GM12878 (cell line): Measurements from ENCODE around the gene CCBE1. TPM values are rescaled to one million over a fixed set of nuclear protein-coding genes. Genes with fewer than 3 reads are reported as not detected.

Experiments used
- ATAC-seq: fragments of 200-7000 bp; cut with Tn5 transposase; 3 replicates; pipeline ENCODE4 v1.9.1; 2020; ENCODE audit warnings: mild to moderate bottlenecking, moderate library complexity
- BruUV-seq: library from RNA; stranded (reverse); fragments of 400-500 nt; replicated peaks from 2 replicates; lab custom pipeline; 2021; lab: Mats Ljungman, UMichigan
- CTCF ChIA-PET: fragments of 300-600 bp; sonication (Branson Sonifier 250); formaldehyde crosslinking; extraction: SDS; loops from one replicate; lab custom pipeline; 2021; ENCODE audit warnings: inconsistent platforms; lab: Yijun Ruan, JAX
- POLR2A ChIA-PET: fragments of 350-600 bp; formaldehyde crosslinking; extraction: SDS; loops from one replicate; lab custom pipeline; 2021; ENCODE audit warnings: inconsistent platforms; lab: Charles Lee
- RAD21 ChIA-PET: fragments of 300-600 bp; sonication (Branson Sonifier 250); formaldehyde crosslinking; loops from one replicate; lab custom pipeline; 2023; ENCODE audit warnings: antibody characterized with exemption; ENCODE audit not compliant: unreplicated experiment; lab: Charles Lee
- SMC1A ChIA-PET: fragments of 300-600 bp; sonication (Branson Sonifier 250); formaldehyde crosslinking; loops from one replicate; lab custom pipeline; 2023; ENCODE audit not compliant: unreplicated experiment, uncharacterized antibody; lab: Charles Lee
- DNase-seq: peaks from one replicate; pipeline ENCODE4 v3.0.0-alpha.2; 2011; ENCODE audit warnings: low read depth, low spot score
- FAIRE-seq: peaks from 3 replicates; lab custom pipeline; 2011; peaks lifted over from hg19 to GRCh38; lab: Jason Lieb, UNC
- H2AFZ ChIP-seq: 2 replicates; pipeline ENCODE4 v1.6.0; 2011; ENCODE audit warnings: low read depth, low read length, control low read depth; ENCODE audit not compliant: control insufficient read depth
- H3K27ac ChIP-seq: 2 replicates; pipeline ENCODE4 v1.5.1; 2011; ENCODE audit warnings: control low read depth; ENCODE audit not compliant: control insufficient read depth, insufficient read depth
- H3K27me3 ChIP-seq, 2 experiments: replicated peaks in 1 of 2; 2 replicates each; pipeline versions ENCODE4 v1.6.0 to v1.6.1; 2011; ENCODE audit warnings: low read length in 1 of 2; ENCODE audit not compliant: control insufficient read depth in 2 of 2, insufficient read depth in 2 of 2
- H3K36me3 ChIP-seq, 2 experiments: 2 replicates each; pipeline ENCODE4 v1.5.1; 2011; ENCODE audit warnings: low read length in 1 of 2; ENCODE audit not compliant: control insufficient read depth in 2 of 2, insufficient read depth in 2 of 2
- H3K4me1 ChIP-seq: 2 replicates; pipeline ENCODE4 v1.6.1; 2011; ENCODE audit warnings: mild to moderate bottlenecking, low read length, moderate library complexity, mixed read lengths; ENCODE audit not compliant: control insufficient read depth, insufficient read depth
- H3K4me2 ChIP-seq: 2 replicates; pipeline ENCODE4 v1.6.0; 2011; ENCODE audit warnings: control low read depth; ENCODE audit not compliant: control insufficient read depth, insufficient read depth
- H3K4me3 ChIP-seq: fragments of 200-600 bp; sonication (generic); 2 replicates; pipeline ENCODE4 v1.5.1; 2016
- H3K79me2 ChIP-seq: 2 replicates; pipeline ENCODE4 v1.6.0; 2011; ENCODE audit warnings: low read length; ENCODE audit not compliant: control insufficient read depth, insufficient read depth
- H3K9ac ChIP-seq: 2 replicates; pipeline ENCODE4 v1.8.0; 2011; ENCODE audit warnings: low read length, control low read depth, mixed read lengths; ENCODE audit not compliant: control insufficient read depth, insufficient read depth
- H3K9me3 ChIP-seq: replicated peaks from 3 replicates; pipeline ENCODE4 v1.5.1; 2011; ENCODE audit warnings: mild to moderate bottlenecking, low read length; ENCODE audit not compliant: control insufficient read depth, insufficient read depth
- H4K20me1 ChIP-seq: 2 replicates; pipeline ENCODE4 v1.6.0; 2011; ENCODE audit not compliant: control insufficient read depth, insufficient read depth
- ATF7 ChIP-seq: fragments of 450-650 bp; IDR thresholded peaks from 2 replicates; pipeline ENCODE4 v1.6.1; 2016; ENCODE audit warnings: low read depth, mild to moderate bottlenecking
- CHD1 ChIP-seq: IDR thresholded peaks from 2 replicates; pipeline ENCODE4 v1.6.1; 2012; ENCODE audit warnings: low read depth, low read length, improper control_type of control experiment
- EED ChIP-seq: sonication (generic); IDR thresholded peaks from 2 replicates; pipeline ENCODE4 v1.6.1; 2016; ENCODE audit warnings: antibody characterized with exemption, low read depth
- ESRRA ChIP-seq: IDR thresholded peaks from 2 replicates; pipeline ENCODE4 v1.6.1; 2012; ENCODE audit warnings: mild to moderate bottlenecking, low read length, improper control_type of control experiment
- FOS ChIP-seq: IDR thresholded peaks from 3 replicates; pipeline ENCODE4 v1.6.1; 2011; ENCODE audit warnings: borderline replicate concordance; ENCODE audit not compliant: insufficient read length; ENCODE audit errors: extremely low read depth
- IRF4 ChIP-seq: IDR thresholded peaks from 2 replicates; pipeline ENCODE4 v1.6.1; 2011; ENCODE audit warnings: low read depth, low read length
- NR2C2 ChIP-seq: IDR thresholded peaks from 2 replicates; pipeline ENCODE4 v1.6.1; 2011; ENCODE audit warnings: borderline replicate concordance, low read depth; ENCODE audit not compliant: control insufficient read depth, insufficient read length
- PAX5 ChIP-seq: IDR thresholded peaks from 2 replicates; pipeline ENCODE4 v1.6.1; 2011; ENCODE audit warnings: low read depth, low read length, borderline replicate concordance
- PAX8 ChIP-seq: fragments of 450-650 bp; IDR thresholded peaks from 2 replicates; pipeline ENCODE4 v1.6.1; 2017; ENCODE audit warnings: mild to moderate bottlenecking, moderate library complexity
- RAD21 ChIP-seq: IDR thresholded peaks from 2 replicates; pipeline ENCODE4 v1.6.1; 2011; ENCODE audit warnings: mild to moderate bottlenecking, low read depth, low read length, moderate library complexity; ENCODE audit not compliant: insufficient read depth
- RCOR1 ChIP-seq: conservative IDR thresholded peaks from 2 replicates; pipeline ENCODE4 v1.6.1; 2012; ENCODE audit warnings: low read depth, low read length, improper control_type of control experiment
- STAT1 ChIP-seq: fragments of 450-650 bp; conservative IDR thresholded peaks from 2 replicates; pipeline ENCODE4 v1.6.1; 2014; ENCODE audit warnings: antibody characterized with exemption, mild to moderate bottlenecking
- ZNF274 ChIP-seq: IDR thresholded peaks from one replicate; pipeline ENCODE4 v1.8.0; 2011; ENCODE audit not compliant: insufficient read length, insufficient read depth
- WGBS: methylation state at CpG from one replicate; pipeline ENCODE4 v1.1.6; 2016; ENCODE audit warnings: low lambda C conversion rate; ENCODE audit not compliant: insufficient replicate concordance, insufficient coverage; ENCODE audit errors: missing lambda C conversion rate; 5-methylcytosine and 5-hydroxymethylcytosine counted together
- in situ Hi-C: fragments of 300-500 bp; cut with MboI; formaldehyde crosslinking; loops from 9 replicates; pipeline ENCODE4 v1.14.3; 2018; ENCODE audit warnings: mixed read lengths
- intact Hi-C: fragments of 100-400 bp; cut with micrococcal nuclease; formaldehyde crosslinking; loops from one replicate; pipeline ENCODE4 v1.14.2; 2022; ENCODE audit not compliant: unreplicated experiment
- polyA plus RNA-seq, 11 experiments: library from polyadenylated mRNA; depleted of rRNA in 4 of 11; unstranded in 6 of 11; stranded (reverse) in 5 of 11; fragments of >200 nt; fragmentation: Nextera tagmentation in 4 of 11; fragmentation: Illumina TruSeq in 1 of 11; extraction: Ambion mirVana in 4 of 11; extraction: Trizol in 1 of 11; gene quantifications; 1 replicate in 1 of 11; 2 replicates in 10 of 11; pipeline versions ENCODE4 v1.2.1 to v1.2.3, GENCODE V29; 2011 to 2016; ENCODE audit warnings: inconsistent platforms in 2 of 11, missing spikeins in 2 of 11, low read depth in 1 of 11
- total RNA-seq, 4 experiments: library from RNA; depleted of rRNA in 3 of 4; stranded (reverse); fragments of >200 nt in 3 of 4; fragmentation: Illumina TruSeq in 1 of 4; extraction: Trizol in 1 of 4; gene quantifications; 2 replicates each; pipeline versions ENCODE4 v1.2.1 to v1.2.3, GENCODE V29; 2013 to 2021
- TF ChIP-seq, protein P1 (sequence below): IDR thresholded peaks from 2 replicates; pipeline ENCODE4 v1.6.1; 2012; ENCODE audit warnings: improper control_type of control experiment, low read depth, low read length; ENCODE audit not compliant: insufficient replicate concordance
- TF ChIP-seq, protein P2 (sequence below): fragments of 450-650 bp; formaldehyde crosslinking; IDR thresholded peaks from 2 replicates; pipeline ENCODE4 v1.5.0; 2022; ENCODE audit warnings: mild to moderate bottlenecking, missing genetic modification characterization

Gene CCBE1
- total and polyA plus RNA-seq, 10 of the 15 experiments (the other 5 are each of a cell fraction or from before 2014, with no cell fraction given) = 0.03 to 0.49 (median 0.04) TPM; not detected in 7

DNA sequence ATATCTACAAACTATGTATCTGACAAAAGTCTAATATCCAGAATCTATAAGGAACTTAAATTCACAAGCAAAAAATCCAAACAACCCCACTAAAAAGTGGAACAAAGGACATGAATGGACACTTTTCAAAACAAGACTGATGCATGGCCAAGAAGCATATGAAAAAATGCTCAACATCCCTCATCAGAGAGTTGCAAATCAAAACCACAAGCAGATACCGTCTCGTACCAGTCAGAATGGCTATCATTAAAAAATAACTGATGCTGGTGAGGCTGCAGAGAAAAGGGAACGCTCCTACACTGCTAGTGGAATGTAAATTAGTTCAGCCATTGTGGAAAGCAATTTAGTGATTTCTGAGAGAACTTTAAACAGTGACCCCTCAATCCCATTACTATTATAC is 56.5 kb downstream of the CCBE1 start:
- H3K27ac ChIP-seq = no peak overlapping the region
- RAD21 ChIA-PET = no interaction called here
- CTCF ChIA-PET = interaction anchor here (1.3 kb wide), 1 partner anchor 9 kb away, joined by 3 read pairs; no protein-coding TSS in a partner anchor
- no peak overlapping the region for H2AFZ ChIP-seq
- no peaks in the 10 kb centered on the region for H3K9me3 ChIP-seq
- 10% methylated on average over 3 of the region's 3 CpGs for WGBS
- in situ Hi-C loops = no loop called here
- intact Hi-C loops = no loop called here
- ATAC-seq (no peak), DNase-seq (no peak), FAIRE-seq (no peak)
- SMC1A ChIA-PET = no interaction called here
- no peaks in the 10 kb centered on the region for H3K4me1 ChIP-seq
- no peaks in the 10 kb centered on the region for H4K20me1 ChIP-seq
- H3K27me3 ChIP-seq = no peaks in the 10 kb centered on the region; a peak in 1 of 4 replicates
- H3K9ac ChIP-seq = no peak overlapping the region
- POLR2A ChIA-PET = no interaction called here
- no peak overlapping the region for H3K4me3 ChIP-seq
- no peaks in the 10 kb centered on the region for H3K79me2 ChIP-seq
- H3K4me2 ChIP-seq = no peak overlapping the region
- H3K36me3 ChIP-seq = no peaks in the 10 kb centered on the region
- no TSS peak for BruUV-seq
- no peak for TF ChIP-seq PAX5
- TF ChIP-seq, protein P1, sequence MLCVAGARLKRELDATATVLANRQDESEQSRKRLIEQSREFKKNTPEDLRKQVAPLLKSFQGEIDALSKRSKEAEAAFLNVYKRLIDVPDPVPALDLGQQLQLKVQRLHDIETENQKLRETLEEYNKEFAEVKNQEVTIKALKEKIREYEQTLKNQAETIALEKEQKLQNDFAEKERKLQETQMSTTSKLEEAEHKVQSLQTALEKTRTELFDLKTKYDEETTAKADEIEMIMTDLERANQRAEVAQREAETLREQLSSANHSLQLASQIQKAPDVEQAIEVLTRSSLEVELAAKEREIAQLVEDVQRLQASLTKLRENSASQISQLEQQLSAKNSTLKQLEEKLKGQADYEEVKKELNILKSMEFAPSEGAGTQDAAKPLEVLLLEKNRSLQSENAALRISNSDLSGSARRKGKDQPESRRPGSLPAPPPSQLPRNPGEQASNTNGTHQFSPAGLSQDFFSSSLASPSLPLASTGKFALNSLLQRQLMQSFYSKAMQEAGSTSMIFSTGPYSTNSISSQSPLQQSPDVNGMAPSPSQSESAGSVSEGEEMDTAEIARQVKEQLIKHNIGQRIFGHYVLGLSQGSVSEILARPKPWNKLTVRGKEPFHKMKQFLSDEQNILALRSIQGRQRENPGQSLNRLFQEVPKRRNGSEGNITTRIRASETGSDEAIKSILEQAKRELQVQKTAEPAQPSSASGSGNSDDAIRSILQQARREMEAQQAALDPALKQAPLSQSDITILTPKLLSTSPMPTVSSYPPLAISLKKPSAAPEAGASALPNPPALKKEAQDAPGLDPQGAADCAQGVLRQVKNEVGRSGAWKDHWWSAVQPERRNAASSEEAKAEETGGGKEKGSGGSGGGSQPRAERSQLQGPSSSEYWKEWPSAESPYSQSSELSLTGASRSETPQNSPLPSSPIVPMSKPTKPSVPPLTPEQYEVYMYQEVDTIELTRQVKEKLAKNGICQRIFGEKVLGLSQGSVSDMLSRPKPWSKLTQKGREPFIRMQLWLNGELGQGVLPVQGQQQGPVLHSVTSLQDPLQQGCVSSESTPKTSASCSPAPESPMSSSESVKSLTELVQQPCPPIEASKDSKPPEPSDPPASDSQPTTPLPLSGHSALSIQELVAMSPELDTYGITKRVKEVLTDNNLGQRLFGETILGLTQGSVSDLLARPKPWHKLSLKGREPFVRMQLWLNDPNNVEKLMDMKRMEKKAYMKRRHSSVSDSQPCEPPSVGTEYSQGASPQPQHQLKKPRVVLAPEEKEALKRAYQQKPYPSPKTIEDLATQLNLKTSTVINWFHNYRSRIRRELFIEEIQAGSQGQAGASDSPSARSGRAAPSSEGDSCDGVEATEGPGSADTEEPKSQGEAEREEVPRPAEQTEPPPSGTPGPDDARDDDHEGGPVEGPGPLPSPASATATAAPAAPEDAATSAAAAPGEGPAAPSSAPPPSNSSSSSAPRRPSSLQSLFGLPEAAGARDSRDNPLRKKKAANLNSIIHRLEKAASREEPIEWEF = no peak
- TF ChIP-seq, protein P2, sequence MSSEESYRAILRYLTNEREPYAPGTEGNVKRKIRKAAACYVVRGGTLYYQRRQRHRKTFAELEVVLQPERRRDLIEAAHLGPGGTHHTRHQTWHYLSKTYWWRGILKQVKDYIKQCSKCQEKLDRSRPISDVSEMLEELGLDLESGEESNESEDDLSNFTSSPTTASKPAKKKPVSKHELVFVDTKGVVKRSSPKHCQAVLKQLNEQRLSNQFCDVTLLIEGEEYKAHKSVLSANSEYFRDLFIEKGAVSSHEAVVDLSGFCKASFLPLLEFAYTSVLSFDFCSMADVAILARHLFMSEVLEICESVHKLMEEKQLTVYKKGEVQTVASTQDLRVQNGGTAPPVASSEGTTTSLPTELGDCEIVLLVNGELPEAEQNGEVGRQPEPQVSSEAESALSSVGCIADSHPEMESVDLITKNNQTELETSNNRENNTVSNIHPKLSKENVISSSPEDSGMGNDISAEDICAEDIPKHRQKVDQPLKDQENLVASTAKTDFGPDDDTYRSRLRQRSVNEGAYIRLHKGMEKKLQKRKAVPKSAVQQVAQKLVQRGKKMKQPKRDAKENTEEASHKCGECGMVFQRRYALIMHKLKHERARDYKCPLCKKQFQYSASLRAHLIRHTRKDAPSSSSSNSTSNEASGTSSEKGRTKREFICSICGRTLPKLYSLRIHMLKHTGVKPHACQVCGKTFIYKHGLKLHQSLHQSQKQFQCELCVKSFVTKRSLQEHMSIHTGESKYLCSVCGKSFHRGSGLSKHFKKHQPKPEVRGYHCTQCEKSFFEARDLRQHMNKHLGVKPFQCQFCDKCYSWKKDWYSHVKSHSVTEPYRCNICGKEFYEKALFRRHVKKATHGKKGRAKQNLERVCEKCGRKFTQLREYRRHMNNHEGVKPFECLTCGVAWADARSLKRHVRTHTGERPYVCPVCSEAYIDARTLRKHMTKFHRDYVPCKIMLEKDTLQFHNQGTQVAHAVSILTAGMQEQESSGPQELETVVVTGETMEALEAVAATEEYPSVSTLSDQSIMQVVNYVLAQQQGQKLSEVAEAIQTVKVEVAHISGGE (CRISPR knock-in tag) = no peak
- TF ChIP-seq ATF7 = no peak
- no peak for TF ChIP-seq ZNF274
- no peak for TF ChIP-seq FOS
- TF ChIP-seq IRF4 = no peak
- no peak for TF ChIP-seq NR2C2
- no peak for TF ChIP-seq RAD21
- no peak for TF ChIP-seq PAX8
- TF ChIP-seq CHD1 = no peak
- TF ChIP-seq RCOR1 = no peak
- no peak for TF ChIP-seq EED
- no peak for TF ChIP-seq ESRRA
- TF ChIP-seq STAT1 = no peak
